Mucosa of descending colon (tissue), 3 donors: Measurements from ENCODE around the gene NDUFB11. TPM values are rescaled to one million over a fixed set of nuclear protein-coding genes. Genes with fewer than 3 reads are reported as not detected.
"Not testable (repeated sequence)": the region's sequence is repeated elsewhere in the genome, so short reads cannot be mapped to it uniquely, and the experiment has no call there.

Experiments
- ATAC-seq: fragments of 200-7000 bp; cut with Tn5 transposase; one replicate; pipeline ENCODE4 v1.9.1; 2020; ENCODE audit warnings: mild to moderate bottlenecking, moderate library complexity
- DNase-seq, 3 donors: peaks; one replicate each; pipeline ENCODE4 v3.0.0-alpha.2; 2020
- H3K36me3 ChIP-seq: fragments of 200-600 bp; one replicate; pipeline ENCODE4 v1.8.0; 2021; ENCODE audit warnings: low read depth, mild to moderate bottlenecking
- H3K4me1 ChIP-seq: fragments of 200-600 bp; one replicate; pipeline ENCODE4 v1.8.0; 2021; ENCODE audit warnings: low read depth, mild to moderate bottlenecking
- H3K4me3 ChIP-seq: fragments of 200-600 bp; one replicate; pipeline ENCODE4 v1.8.0; 2021; ENCODE audit warnings: mild to moderate bottlenecking
- H3K9me3 ChIP-seq: fragments of 200-600 bp; one replicate; pipeline ENCODE4 v1.8.0; 2021; ENCODE audit warnings: mild to moderate bottlenecking
- CTCF ChIP-seq: fragments of 200-600 bp; IDR thresholded peaks from one replicate; pipeline ENCODE4 v1.8.0; 2022; ENCODE audit warnings: antibody characterized with exemption, mild to moderate bottlenecking
- intact Hi-C, 2 donors: fragments of 100-400 bp; cut with DNase I in 1 of 2; cut with micrococcal nuclease in 1 of 2; formaldehyde crosslinking; loops; one replicate each; pipeline versions ENCODE4 v1.11.0 to v1.11.1; 2022; cut with DNase I, micrococcal nuclease
- total RNA-seq, 3 donors: library from RNA; stranded (reverse); fragmentation: NEBNext Ultra II Directional in 2 of 3; extraction: Animal tissue kit (Norgen Biotek cat#: 25700) in 2 of 3; gene quantifications; one replicate each; pipeline versions ENCODE4 v1.2.1 to v1.2.4, GENCODE V29; 2021 to 2023
- donor health status: DM: no; HTN: no; CAD: no; lungs with moderate emphysema.
- donor health status: DM: no; HTN: no; CAD: no.
- donor health status: DM: no; HTN: yes; CAD: no.

NDUFB11 gene
- total RNA-seq, 3 donors from 2014 or later, result 57.6 to 72.2 (median 71.6) TPM

- ATAC-seq (peak; percentile 25), DNase-seq (peak in 2 of 3 donors; percentile 32 to 38)
- TF ChIP-seq CTCF, result no peak
- intact Hi-C loops, result no loop called here
- Histone ChIP-seq H3K36me3 (no peaks in the 10 kb centered on the region), H3K4me1 (peaks cover 4% of the 10 kb centered on the region), H3K9me3 (no peaks in the 10 kb centered on the region), H3K4me3 (peak overlapping the region; percentile 48)
Measured at GRCh38 chrX:47145395-47146120, 1.1 kb upstream of the NDUFB11 start.

DNA sequence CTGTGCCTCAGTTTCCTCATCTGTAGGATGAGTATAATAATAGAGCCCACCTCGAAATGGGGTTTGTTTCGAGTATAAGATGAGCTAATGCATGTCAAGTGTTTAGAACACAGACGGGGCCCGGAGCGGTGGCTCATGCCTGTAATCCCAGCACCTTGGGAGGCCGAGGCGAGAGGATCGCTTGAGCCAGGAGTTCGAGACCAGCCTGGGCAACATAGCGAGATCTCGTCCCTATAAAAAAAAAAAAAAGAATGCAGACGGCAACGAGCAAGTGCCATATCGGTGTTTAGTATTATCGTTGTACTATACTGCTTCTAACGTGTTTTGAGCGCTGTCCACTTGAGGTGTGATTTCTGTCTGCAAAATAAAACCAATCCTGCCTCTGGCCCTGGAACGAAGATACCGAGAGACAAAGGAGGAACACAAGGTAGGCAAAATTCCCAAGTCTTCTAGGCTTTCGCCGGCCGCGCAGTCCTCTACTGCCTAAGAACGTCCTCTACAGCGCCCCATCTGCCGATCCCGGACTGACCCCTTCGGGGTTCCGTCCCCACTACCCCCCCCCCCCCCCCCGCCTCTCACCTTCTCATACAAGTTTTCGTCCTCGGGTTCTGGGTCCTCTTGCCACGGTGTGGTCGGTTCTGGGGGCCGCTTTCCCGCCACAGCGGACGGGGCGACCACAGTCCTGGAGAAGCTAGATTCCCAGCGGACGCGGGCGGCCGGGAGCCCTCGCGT is 442 bp downstream of the NDUFB11 start:
- ATAC-seq (peak; percentile 30), DNase-seq (peak in 1 of 3 donors; percentile 34)
- no peaks in the 10 kb centered on the region for H3K36me3 ChIP-seq
- no peak for TF ChIP-seq CTCF
- H3K9me3 ChIP-seq, result no peaks in the 10 kb centered on the region
- H3K4me3 ChIP-seq, result peak overlapping the region; percentile 48
- H3K4me1 ChIP-seq, result peaks cover 4% of the 10 kb centered on the region
- intact Hi-C loops, result no loop called here

DNA sequence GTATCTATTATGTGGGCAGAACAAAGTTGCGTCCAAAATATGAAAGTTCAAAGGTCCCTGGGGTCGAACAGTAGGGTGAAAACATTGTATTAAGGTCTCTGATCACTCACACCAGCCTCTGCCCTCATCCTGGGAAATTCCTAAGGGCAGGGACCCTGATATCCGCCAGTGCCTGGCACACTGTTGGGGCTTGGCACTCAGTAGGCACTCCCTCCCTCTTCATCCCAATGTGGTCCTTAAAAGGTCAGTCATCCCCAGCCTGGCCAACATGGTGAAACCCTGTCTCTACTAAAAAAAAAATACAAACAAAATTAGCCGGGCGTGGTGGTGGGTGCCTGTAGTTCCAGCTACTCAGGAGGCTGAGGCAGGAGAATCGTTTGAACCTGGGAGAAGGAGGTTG is 6.3 kb downstream of the NDUFB11 start:
- Histone ChIP-seq H3K4me1 (no peaks in the 10 kb centered on the region), H3K9me3 (no peaks in the 10 kb centered on the region), H3K4me3 (no peak overlapping the region), H3K36me3 (no peaks in the 10 kb centered on the region)
- no peak for DNase-seq
- no peak for ATAC-seq
- intact Hi-C loops, result no loop called here
- TF ChIP-seq CTCF, result no peak

DNA sequence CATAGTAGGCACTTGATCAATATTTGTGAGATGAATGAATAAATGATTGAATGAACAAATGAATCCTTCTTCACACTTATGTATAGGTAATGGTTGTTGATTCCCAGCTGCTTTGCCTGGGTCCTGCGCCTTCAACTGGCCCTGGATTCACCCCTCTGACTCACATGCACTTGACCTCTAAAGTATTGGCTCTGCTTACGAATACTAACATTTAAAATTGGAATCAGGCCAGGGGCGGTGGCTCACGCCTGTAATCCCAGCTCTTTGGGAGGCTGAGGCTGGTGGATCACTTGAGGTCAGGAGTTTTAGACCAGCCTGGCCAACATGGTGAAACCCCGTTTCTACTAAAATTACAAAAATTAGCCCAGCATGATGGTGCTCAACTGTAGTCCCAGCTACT is 8.9 kb downstream of the NDUFB11 start:
- intact Hi-C loops, result not testable (repeated sequence)

DNA sequence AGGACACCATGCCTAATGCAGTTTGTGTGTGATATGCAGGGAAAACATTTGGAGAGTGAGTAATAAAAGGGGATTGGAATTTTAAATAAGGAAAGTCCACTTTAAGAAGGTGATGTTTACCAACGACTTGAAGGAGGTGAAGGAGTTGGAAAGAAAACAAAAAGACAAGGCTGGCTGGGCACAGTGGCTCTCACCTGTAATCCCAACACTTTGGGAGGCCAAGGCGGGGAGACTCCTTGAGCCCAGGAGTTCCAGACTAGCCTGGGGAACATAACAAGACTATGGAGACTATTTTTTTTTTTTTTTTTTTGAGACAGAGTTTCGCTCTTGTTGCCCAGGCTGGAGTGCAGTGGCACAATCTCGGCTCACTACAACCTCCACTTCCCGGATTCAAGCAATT is 11.0 kb downstream of the NDUFB11 start:
- no peak for TF ChIP-seq CTCF
- DNase-seq (no peak), ATAC-seq (no peak)
- H3K4me3 ChIP-seq, result no peak overlapping the region
- H3K4me1 ChIP-seq, result no peaks in the 10 kb centered on the region
- H3K9me3 ChIP-seq, result no peaks in the 10 kb centered on the region
- no peaks in the 10 kb centered on the region for H3K36me3 ChIP-seq
- intact Hi-C loops, result no loop called here

More for the DNA sequence above, 8.9 kb downstream of the NDUFB11 start:
- DNase-seq (peak in 1 of 3 donors; percentile 20), ATAC-seq (peak; percentile 71)
- not testable (repeated sequence) for H3K9me3 ChIP-seq, H3K36me3 ChIP-seq, H3K4me3 ChIP-seq, H3K4me1 ChIP-seq

GRCh38 chrX:47129899-47130358 is 14.6 kb downstream of the NDUFB11 start:
- intact Hi-C loops, result no loop called here
- H3K4me3 ChIP-seq, result no peak overlapping the region
- no peak for ATAC-seq
- H3K36me3 ChIP-seq, result no peaks in the 10 kb centered on the region
- TF ChIP-seq CTCF, result no peak
- no peak for DNase-seq
- H3K4me1 ChIP-seq, result no peaks in the 10 kb centered on the region
- H3K9me3 ChIP-seq, result no peaks in the 10 kb centered on the region
